Hepatocyte (in vitro differentiated cells): ENCODE results near the gene PCSK4.

Experiments
- EZH2phosphoT487 ChIP-seq: fragments of 200-600 bp; sonication (generic); IDR thresholded peaks from one replicate; pipeline ENCODE4 v1.6.1; 2018; ENCODE audit warnings: antibody characterized with exemption, mild to moderate bottlenecking, low read depth, moderate library complexity; ENCODE audit not compliant: unreplicated experiment, severe bottlenecking
- TF ChIP-seq, protein P1 (sequence below): fragments of 200-600 bp; sonication (generic); IDR thresholded peaks from 2 replicates; pipeline ENCODE4 v1.5.1; 2016; ENCODE audit warnings: antibody characterized with exemption, mild to moderate bottlenecking; ENCODE audit not compliant: poor library complexity

DNA sequence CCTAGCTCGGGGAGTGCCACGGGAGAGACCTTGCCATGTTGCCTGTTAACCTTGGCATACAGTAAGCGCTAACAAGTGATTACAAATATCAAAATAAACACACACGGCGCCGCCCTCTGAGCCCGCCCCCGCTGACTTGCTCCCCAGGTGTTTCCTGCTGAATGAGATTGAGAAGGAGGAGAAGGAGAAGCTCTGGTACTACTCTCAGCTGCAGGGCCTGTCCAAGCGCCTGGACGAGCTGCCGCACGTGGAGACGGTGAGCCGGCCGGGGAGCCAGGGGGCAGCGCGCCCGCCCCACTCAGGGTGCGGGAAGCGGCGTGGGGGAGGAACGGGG is 35.2 kb downstream of the PCSK4 start:
- TF ChIP-seq, protein P1, sequence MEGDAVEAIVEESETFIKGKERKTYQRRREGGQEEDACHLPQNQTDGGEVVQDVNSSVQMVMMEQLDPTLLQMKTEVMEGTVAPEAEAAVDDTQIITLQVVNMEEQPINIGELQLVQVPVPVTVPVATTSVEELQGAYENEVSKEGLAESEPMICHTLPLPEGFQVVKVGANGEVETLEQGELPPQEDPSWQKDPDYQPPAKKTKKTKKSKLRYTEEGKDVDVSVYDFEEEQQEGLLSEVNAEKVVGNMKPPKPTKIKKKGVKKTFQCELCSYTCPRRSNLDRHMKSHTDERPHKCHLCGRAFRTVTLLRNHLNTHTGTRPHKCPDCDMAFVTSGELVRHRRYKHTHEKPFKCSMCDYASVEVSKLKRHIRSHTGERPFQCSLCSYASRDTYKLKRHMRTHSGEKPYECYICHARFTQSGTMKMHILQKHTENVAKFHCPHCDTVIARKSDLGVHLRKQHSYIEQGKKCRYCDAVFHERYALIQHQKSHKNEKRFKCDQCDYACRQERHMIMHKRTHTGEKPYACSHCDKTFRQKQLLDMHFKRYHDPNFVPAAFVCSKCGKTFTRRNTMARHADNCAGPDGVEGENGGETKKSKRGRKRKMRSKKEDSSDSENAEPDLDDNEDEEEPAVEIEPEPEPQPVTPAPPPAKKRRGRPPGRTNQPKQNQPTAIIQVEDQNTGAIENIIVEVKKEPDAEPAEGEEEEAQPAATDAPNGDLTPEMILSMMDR: no peak
- TF ChIP-seq EZH2phosphoT487: no peak
